Transverse colon (tissue), 4 donors: Measurements from ENCODE around the gene MUC4.

Experiments used
- CTCF ChIP-seq, 5 experiments: fragments of 200-600 bp in 3 of 5; fragments of 450-650 bp in 2 of 5; sonication (generic) in 3 of 5; IDR thresholded peaks; 1 replicate in 2 of 5; 2 replicates in 3 of 5; pipeline ENCODE4 v1.5.1; 2016 to 2017; ENCODE audit warnings: antibody characterized with exemption in 5 of 5, inconsistent platforms in 3 of 5, mild to moderate bottlenecking in 2 of 5, moderate library complexity in 1 of 5
- EP300 ChIP-seq: sonication (generic); formaldehyde crosslinking; IDR thresholded peaks from one replicate; pipeline ENCODE4 v1.6.1; 2017; ENCODE audit warnings: antibody characterized with exemption, low read depth
- POLR2A ChIP-seq: fragments of 450-650 bp; IDR thresholded peaks from one replicate; pipeline ENCODE4 v1.6.1; 2016; ENCODE audit warnings: antibody characterized with exemption, mild to moderate bottlenecking, moderate library complexity
- POLR2AphosphoS5 ChIP-seq, 3 donors: sonication (generic); formaldehyde crosslinking; IDR thresholded peaks; one replicate each; pipeline ENCODE4 v1.6.1; 2016; ENCODE audit warnings: antibody characterized with exemption in 3 of 3

GRCh38 chr3:195801251-195802183 is 10.2 kb downstream of the MUC4 start:
- no peak for TF ChIP-seq POLR2A
- no peak for TF ChIP-seq CTCF (IDR thresholded peaks at IDR 0.05)
- no peak for TF ChIP-seq POLR2AphosphoS5 (IDR thresholded peaks at IDR 0.05)
- no peak for TF ChIP-seq EP300
